SU-DHL-6 (cell line): ENCODE results near the gene PCK1.

Source experiments
- CTCF ChIP-seq: fragments of 200-600 bp; sonication (generic); IDR thresholded peaks from one replicate; pipeline ENCODE4 v1.5.1; 2017; ENCODE audit warnings: antibody characterized with exemption, mild to moderate bottlenecking, low read length, moderate library complexity; ENCODE audit not compliant: insufficient read depth, poor library complexity, severe bottlenecking
- EZH2phosphoT487 ChIP-seq: fragments of 200-600 bp; sonication (generic), shearing (Covaris generic); conservative IDR thresholded peaks from 2 replicates; pipeline ENCODE4 v1.6.1; 2018; ENCODE audit warnings: mild to moderate bottlenecking, antibody characterized with exemption, low read length, moderate library complexity, mixed read lengths

GRCh38 chr20:57525328-57526086 lies 35.4 kb upstream of the PCK1 start:
- TF ChIP-seq EZH2phosphoT487 (no peak), CTCF (no peak)
